NB4 (cell line): ENCODE measurements around the gene SPTBN4.

Experiments
- CTCF ChIP-seq: IDR thresholded peaks from one replicate; pipeline ENCODE4 v1.5.1; 2012; ENCODE audit warnings: low read depth, low read length
- POLR2A ChIP-seq: IDR thresholded peaks from 2 replicates; pipeline ENCODE4 v1.6.1; 2011; ENCODE audit warnings: mild to moderate bottlenecking; ENCODE audit not compliant: insufficient read length; ENCODE audit errors: extremely low read depth

- TF ChIP-seq CTCF (no peak), POLR2A (no peak)
Observed at GRCh38 chr19:40502081-40502480, 35.3 kb downstream of the SPTBN4 start.
